A549 treated with dexamethasone at 1 μM for 4 hours (cell line): Measurements from ENCODE around the gene CERS5. TPM values are rescaled to one million over a fixed set of nuclear protein-coding genes. Genes with fewer than 3 reads are reported as not detected.

Experiments
- total RNA-seq: library from RNA; stranded (reverse); fragments of 200-300 nt; extraction: Qiagen RNA extraction; gene quantifications from 5 replicates; pipeline ENCODE4 v1.2.3, GENCODE V29; 2022

The CERS5 gene
- total RNA-seq, result 26.4 to 27.8 TPM (median 27.3 TPM) in 5 replicates

GRCh38 chr12:50167049-50167828 lies at the start of gene CERS5:
CERS5 (minus strand) TSS chr12:50167369; CDS start chr12:50167297, 72 bp downstream.

GRCh38 chr12:50111693-50112455 lies 55.3 kb downstream of the CERS5 start, which contains the start of gene COX14:
COX14 (plus strand) TSS chr12:50112236; CDS start chr12:50120044, 7,808 bp downstream.

GRCh38 chr12:50103767-50104321 lies 63.3 kb downstream of the CERS5 start, which contains the start of gene GPD1:
GPD1 (plus strand) TSS chr12:50104008; CDS start chr12:50104051, 43 bp downstream.

GRCh38 chr12:50084775-50085614 lies 82.2 kb downstream of the CERS5 start, which contains the start of gene SMARCD1:
SMARCD1 (plus strand) TSS chr12:50085342; CDS start chr12:50085370, 28 bp downstream.

Other genes starting within 250 kb of the CERS5 start
- gene AQP2, start 216.6 kb downstream of the CERS5 start, total RNA-seq, result not detected in 5 replicates
- gene AQP5, start 205.5 kb downstream of the CERS5 start, total RNA-seq, result not detected in 5 replicates
- gene AQP6, start 194.4 kb downstream of the CERS5 start, total RNA-seq, result 0.02 to 0.07 TPM (median 0.04 TPM) in 3 of 5 replicates, not detected in the others
- 73.6 to 87.2 TPM (median 78.7 TPM) in 5 replicates for gene RACGAP1, start 141.9 kb downstream of the CERS5 start, total RNA-seq
- 4.2 to 6.0 TPM (median 5.9 TPM) in 5 replicates for gene ASIC1, start 109.8 kb downstream of the CERS5 start, total RNA-seq
- 63.8 to 70.9 TPM (median 67.2 TPM) in 5 replicates for gene SMARCD1, start 82.0 kb downstream of the CERS5 start, total RNA-seq
- 0.14 to 0.30 TPM (median 0.22 TPM) in 5 replicates for gene GPD1, start 63.4 kb downstream of the CERS5 start, total RNA-seq
- 52.5 to 71.1 TPM (median 55.5 TPM) in 5 replicates for gene COX14, start 55.1 kb downstream of the CERS5 start, total RNA-seq
- gene LIMA1, start 116.2 kb upstream of the CERS5 start, total RNA-seq, result 4.9 to 7.2 TPM (median 5.9 TPM) in 5 replicates
- not detected in 5 replicates for gene FAM186A, start 229.2 kb upstream of the CERS5 start, total RNA-seq
- gene LARP4, start 233.5 kb upstream of the CERS5 start, total RNA-seq, result 40.0 to 59.7 TPM (median 49.5 TPM) in 5 replicates